ENCODE measurements around the gene CERS5.

GRCh38 chr12:50097952-50098351 lies 69.2 kb downstream of the CERS5 start:
- TF ChIP-seq POLR2AphosphoS5 (IDR thresholded peaks at IDR 0.05; ENCODE audit: borderline replicate concordance, low read depth, low read length) = no peak
- TF ChIP-seq EZH2 (IDR thresholded peaks at IDR 0.05) = no peak
- no peak for TF ChIP-seq FOXP2 (optimal IDR thresholded peaks at IDR 0.05; ENCODE audit: control extremely low read depth, extremely low read length, insufficient read depth)

All from SK-N-MC (cell line).